Limb (tissue), 2 donors: ENCODE data around the gene NHLRC3.
"Not testable (repeated sequence)": the region's sequence is repeated elsewhere in the genome, so short reads cannot be mapped to it uniquely, and the experiment has no call there.

Experiments used
- DNase-seq, 2 donors: peaks; one replicate each; pipeline ENCODE4 v3.0.0-alpha.2; 2016; ENCODE audit errors: extremely low spot score in 2 of 2

Gene NHLRC3

GRCh38 chr13:39044536-39044935, 6.3 kb downstream of the NHLRC3 start:
- no peak for DNase-seq

- DNase-seq, result no peak
Measured at GRCh38 chr13:39047560-39047959, 9.3 kb downstream of the NHLRC3 start.

- DNase-seq, result no peak
Measured at GRCh38 chr13:39048806-39049205, 10.6 kb downstream of the NHLRC3 start.

GRCh38 chr13:39049274-39049673, 11.0 kb downstream of the NHLRC3 start:
- DNase-seq, result no peak

GRCh38 chr13:39051157-39051556, 12.9 kb downstream of the NHLRC3 start:
- DNase-seq, result peak in 1 of 2 donors; percentile 72

GRCh38 chr13:39052944-39053343, 14.7 kb downstream of the NHLRC3 start:
- DNase-seq, result no peak

GRCh38 chr13:39054112-39054511, 15.9 kb downstream of the NHLRC3 start:
- DNase-seq, result no peak

GRCh38 chr13:39056018-39056417, 17.8 kb downstream of the NHLRC3 start:
- no peak for DNase-seq

GRCh38 chr13:39058040-39058439, 19.8 kb downstream of the NHLRC3 start:
- DNase-seq, result no peak

GRCh38 chr13:39062004-39062403, 23.7 kb downstream of the NHLRC3 start:
- no peak for DNase-seq

GRCh38 chr13:39072842-39073241, 34.6 kb downstream of the NHLRC3 start:
- no peak for DNase-seq

- DNase-seq, result no peak
Measured at GRCh38 chr13:39073983-39074382, 35.7 kb downstream of the NHLRC3 start.

GRCh38 chr13:39086251-39086945, 48.1 kb downstream of the NHLRC3 start:
- not testable (repeated sequence) for DNase-seq

- no peak for DNase-seq
Measured at GRCh38 chr13:39091586-39091985, 53.3 kb downstream of the NHLRC3 start.

GRCh38 chr13:39095500-39095899, 57.2 kb downstream of the NHLRC3 start:
- DNase-seq, result no peak

GRCh38 chr13:39099231-39099630, 61.0 kb downstream of the NHLRC3 start:
- DNase-seq, result no peak
